ENCODE results near the gene SLC22A7.

DNA sequence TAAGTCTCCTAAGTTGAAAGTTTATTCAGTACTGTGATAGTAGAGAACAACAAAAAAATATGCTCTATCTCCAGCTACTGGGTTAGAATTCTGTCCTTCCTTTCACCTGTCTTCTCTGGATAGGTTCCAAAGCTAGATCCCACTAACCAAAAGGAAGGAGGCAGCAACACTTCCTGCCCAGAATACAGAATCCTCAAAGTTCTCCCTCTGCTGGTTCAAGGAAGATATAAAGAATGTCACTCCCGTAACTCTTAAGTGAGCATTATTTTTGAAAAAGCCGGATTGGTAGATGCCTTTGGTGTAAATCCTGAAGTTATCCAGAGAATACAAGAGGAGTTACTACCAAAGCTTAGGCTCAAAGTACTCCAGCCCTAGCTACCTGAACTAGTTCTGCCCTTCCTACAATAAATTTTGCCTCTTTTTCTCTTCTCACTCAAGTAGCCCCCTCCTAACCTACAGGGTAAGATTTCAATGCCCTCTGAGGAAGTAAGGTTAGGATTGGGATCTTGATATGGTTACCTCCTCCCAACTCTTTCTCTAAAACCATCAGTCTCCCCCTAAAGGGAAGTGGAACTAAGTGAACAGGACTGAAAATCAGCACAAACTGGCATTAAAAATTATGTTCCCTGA lies 36.5 kb downstream of the SLC22A7 start:
- TF ChIP-seq, protein P1, sequence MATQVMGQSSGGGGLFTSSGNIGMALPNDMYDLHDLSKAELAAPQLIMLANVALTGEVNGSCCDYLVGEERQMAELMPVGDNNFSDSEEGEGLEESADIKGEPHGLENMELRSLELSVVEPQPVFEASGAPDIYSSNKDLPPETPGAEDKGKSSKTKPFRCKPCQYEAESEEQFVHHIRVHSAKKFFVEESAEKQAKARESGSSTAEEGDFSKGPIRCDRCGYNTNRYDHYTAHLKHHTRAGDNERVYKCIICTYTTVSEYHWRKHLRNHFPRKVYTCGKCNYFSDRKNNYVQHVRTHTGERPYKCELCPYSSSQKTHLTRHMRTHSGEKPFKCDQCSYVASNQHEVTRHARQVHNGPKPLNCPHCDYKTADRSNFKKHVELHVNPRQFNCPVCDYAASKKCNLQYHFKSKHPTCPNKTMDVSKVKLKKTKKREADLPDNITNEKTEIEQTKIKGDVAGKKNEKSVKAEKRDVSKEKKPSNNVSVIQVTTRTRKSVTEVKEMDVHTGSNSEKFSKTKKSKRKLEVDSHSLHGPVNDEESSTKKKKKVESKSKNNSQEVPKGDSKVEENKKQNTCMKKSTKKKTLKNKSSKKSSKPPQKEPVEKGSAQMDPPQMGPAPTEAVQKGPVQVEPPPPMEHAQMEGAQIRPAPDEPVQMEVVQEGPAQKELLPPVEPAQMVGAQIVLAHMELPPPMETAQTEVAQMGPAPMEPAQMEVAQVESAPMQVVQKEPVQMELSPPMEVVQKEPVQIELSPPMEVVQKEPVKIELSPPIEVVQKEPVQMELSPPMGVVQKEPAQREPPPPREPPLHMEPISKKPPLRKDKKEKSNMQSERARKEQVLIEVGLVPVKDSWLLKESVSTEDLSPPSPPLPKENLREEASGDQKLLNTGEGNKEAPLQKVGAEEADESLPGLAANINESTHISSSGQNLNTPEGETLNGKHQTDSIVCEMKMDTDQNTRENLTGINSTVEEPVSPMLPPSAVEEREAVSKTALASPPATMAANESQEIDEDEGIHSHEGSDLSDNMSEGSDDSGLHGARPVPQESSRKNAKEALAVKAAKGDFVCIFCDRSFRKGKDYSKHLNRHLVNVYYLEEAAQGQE (IDR thresholded peaks at IDR 0.05; ENCODE audit: low read depth), result no peak
- TF ChIP-seq FOXM1 (IDR thresholded peaks at IDR 0.05; ENCODE audit: borderline replicate concordance, low read depth), result no peak
- TF ChIP-seq, protein P2, sequence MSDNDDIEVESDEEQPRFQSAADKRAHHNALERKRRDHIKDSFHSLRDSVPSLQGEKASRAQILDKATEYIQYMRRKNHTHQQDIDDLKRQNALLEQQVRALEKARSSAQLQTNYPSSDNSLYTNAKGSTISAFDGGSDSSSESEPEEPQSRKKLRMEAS (IDR thresholded peaks at IDR 0.05), result no peak
- TF ChIP-seq TAF1 (IDR thresholded peaks at IDR 0.05; ENCODE audit: low read depth), result no peak
- TF ChIP-seq EP300 (IDR thresholded peaks at IDR 0.05; ENCODE audit: borderline replicate concordance), result no peak
- TF ChIP-seq, protein P3, sequence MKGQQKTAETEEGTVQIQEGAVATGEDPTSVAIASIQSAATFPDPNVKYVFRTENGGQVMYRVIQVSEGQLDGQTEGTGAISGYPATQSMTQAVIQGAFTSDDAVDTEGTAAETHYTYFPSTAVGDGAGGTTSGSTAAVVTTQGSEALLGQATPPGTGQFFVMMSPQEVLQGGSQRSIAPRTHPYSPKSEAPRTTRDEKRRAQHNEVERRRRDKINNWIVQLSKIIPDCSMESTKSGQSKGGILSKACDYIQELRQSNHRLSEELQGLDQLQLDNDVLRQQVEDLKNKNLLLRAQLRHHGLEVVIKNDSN (IDR thresholded peaks at IDR 0.05), result no peak
- no peak for TF ChIP-seq CREB1 (IDR thresholded peaks at IDR 0.05; ENCODE audit: low read depth)
- TF ChIP-seq YY1 (IDR thresholded peaks at IDR 0.05; ENCODE audit: low read depth), result no peak

Measured in Ishikawa (cell line).